ENCODE results near the gene FBXW11. TPM values are rescaled to one million over a fixed set of nuclear protein-coding genes. Genes with fewer than 3 reads are reported as not detected.

The FBXW11 gene
- 75.6 and 77.2 TPM in 2 replicates for total RNA-seq (2021; fragmentation: NEBNext Ultra II Directional; extraction: Animal tissue kit (Norgen Biotek cat#: 25700))
- polyA plus RNA-seq (2011; rRNA removed): 41.1 and 45.0 TPM in 2 replicates
- polyA plus RNA-seq (2011; cell fraction: cytosol; rRNA removed): 53.5 TPM
- 45.3 TPM for polyA plus RNA-seq (2011; cell fraction: nucleus; rRNA removed)
- polyA plus RNA-seq (2012, experiment 1 of 2): 39.7 to 54.0 TPM (median 49.6 TPM) in 4 replicates
- 15.1 TPM for polyA plus RNA-seq (2012, experiment 2 of 2)
- 28.3 TPM for polyA plus RNA-seq (2013, experiment 1 of 2)
- 27.8 TPM for polyA plus RNA-seq (2013, experiment 2 of 2)
- polyA minus RNA-seq (2011; rRNA and poly(A)+ RNA removed): 177 and 211 TPM in 2 replicates
- 70.6 TPM for polyA minus RNA-seq (2011; cell fraction: cytosol; rRNA and poly(A)+ RNA removed)
- 72.6 TPM for polyA minus RNA-seq (2011; cell fraction: nucleus; rRNA and poly(A)+ RNA removed)
- long read RNA-seq, experiment 1, full-length matches to known transcripts: 8 of 72 reads
- long read RNA-seq, experiment 1, partial matches to known transcripts: 20 of 72 reads
- long read RNA-seq, experiment 1, other reads (novel, unspliced or antisense): 44 of 72 reads
- long read RNA-seq, experiment 2, partial matches to known transcripts: 1 of 23 reads
- long read RNA-seq, experiment 2, other reads (novel, unspliced or antisense): 22 of 23 reads

DNA sequence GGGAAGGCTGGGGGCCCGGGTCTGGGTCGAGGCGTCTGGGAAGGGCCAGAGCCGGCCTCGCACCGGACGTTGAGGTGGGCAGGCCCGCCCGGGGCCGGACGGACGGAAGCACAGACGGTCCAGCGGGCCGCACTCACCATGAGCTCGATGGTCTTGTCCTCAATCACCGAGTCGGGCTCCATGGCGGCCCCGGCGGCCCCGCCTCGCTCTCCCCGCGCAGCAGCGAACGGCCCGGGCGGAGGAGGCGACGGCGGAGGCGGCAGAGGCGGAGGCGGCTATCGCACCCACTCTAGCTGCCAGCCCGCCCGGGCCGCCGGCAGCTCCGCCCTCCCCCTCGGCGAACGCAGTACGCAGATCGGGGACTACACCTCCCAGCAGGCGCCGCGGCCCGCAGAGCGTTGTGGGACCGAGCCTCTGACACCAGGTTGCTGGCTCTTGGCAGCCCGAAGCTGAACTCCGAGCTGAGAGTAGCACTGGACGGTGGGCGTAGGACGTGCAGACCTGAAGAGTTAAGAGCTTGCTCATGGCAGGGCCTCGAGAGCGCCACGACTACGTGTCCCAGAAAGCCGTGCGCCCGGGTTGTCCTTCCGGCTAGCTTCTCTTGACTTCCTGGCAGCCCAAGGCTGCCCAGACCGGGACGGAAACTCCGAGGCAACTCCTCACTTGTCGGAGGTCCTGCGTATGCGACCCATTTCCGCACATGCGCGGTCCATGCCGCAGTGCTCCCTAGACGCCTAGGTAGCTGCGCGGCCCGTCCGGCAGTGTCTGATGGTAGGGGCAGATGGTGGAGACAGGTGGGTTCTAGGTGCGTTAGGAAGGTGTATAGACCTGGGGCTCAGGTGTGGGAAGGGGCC lies at the start of gene FBXW11:
TSS of gene FBXW11 (minus strand) at position 318 of the 854 bp plus-strand sequence. CDS start at position 182, 136 bp downstream.
- H4K91ac ChIP-seq (replicated peaks; ENCODE audit: insufficient read length, low read length): peak within 1 kb of the TSS; percentile 100
- peak within 1 kb of the TSS; percentile 82 to 99 (median 96) for H3K4me3 ChIP-seq (ENCODE audit: extremely low read depth in 1 of 4, insufficient read depth in 2 of 4, low read depth in 3 of 4, low read length in 4 of 4)
- peak within 1 kb of the TSS; percentile 32 for H2AK5ac ChIP-seq (ENCODE audit: low read depth, low read length)
- peaks cover 5% of the 10 kb centered on the region; the same call in 1 of the 2 replicates for H3K79me1 ChIP-seq (ENCODE audit: low read depth, low read length)
- ChIA-PET POLR2A (ENCODE audit: partially characterized antibody) (interaction anchor here (0.6 to 6.6 kb wide), 33 partner anchors 10 to 619 kb away, joined by 3 to 66 read pairs (median 4); partner anchors contain the start of genes STK10 and UBTD2), CTCF (ENCODE audit: partially characterized antibody) (interaction anchor here (0.5 to 6.0 kb wide), 19 partner anchors 12 to 766 kb away, joined by 3 to 40 read pairs (median 4); no protein-coding TSS in a partner anchor)
- peak within 1 kb of the TSS; percentile 94 for H4K8ac ChIP-seq (ENCODE audit: extremely low read depth, insufficient read depth, low read length)
- peaks cover 12 to 14% of the 10 kb centered on the region in 2 experiments for H4K20me1 ChIP-seq (replicated peaks in 1 of 2; ENCODE audit: control insufficient read depth in 1 of 2, insufficient read depth in 2 of 2, low read length in 2 of 2)
- H3K23ac ChIP-seq (ENCODE audit: insufficient read length): no peak within 1 kb of the TSS
- H3K56ac ChIP-seq (replicated peaks; ENCODE audit: insufficient read length, low read depth, low read length): peak within 1 kb of the TSS; percentile 97
- WGBS, 2 experiments (ENCODE audit: extremely low coverage in 1 of 2, insufficient coverage in 1 of 2, insufficient read length in 1 of 2, insufficient replicate concordance in 2 of 2, low coverage in 1 of 2, low lambda C conversion rate in 2 of 2, missing lambda C conversion rate in 1 of 2): 2% methylated on average over 62 of the region's 81 CpGs; no CpG with 5 or more reads in 1 of the 2 experiments
- H3K27ac ChIP-seq (ENCODE audit: low read depth, low read length): peak within 1 kb of the TSS; percentile 98
- H3K23me2 ChIP-seq (ENCODE audit: low read depth, low read length): peaks cover 11% of the 10 kb centered on the region
- peak within 1 kb of the TSS; percentile 99; the same call in 1 of the 2 replicates for H2BK12ac ChIP-seq (ENCODE audit: low read depth, low read length)
- H3K18ac ChIP-seq (ENCODE audit: extremely low read depth, low read length): peak within 1 kb of the TSS; percentile 100
- H3K4ac ChIP-seq (replicated peaks; ENCODE audit: insufficient read length, low read depth, low read length): peak within 1 kb of the TSS; percentile 84
- peak within 1 kb of the TSS; percentile 100 for H2BK5ac ChIP-seq (ENCODE audit: low read depth, low read length)
- H3K4me1 ChIP-seq (replicated peaks in 1 of 4; ENCODE audit: control insufficient read depth in 3 of 4, insufficient read depth in 4 of 4, low read length in 3 of 4): peaks cover 13 to 34% (median 19%) of the 10 kb centered on the region in 4 experiments
- peak within 1 kb of the TSS; percentile 98 for H4K5ac ChIP-seq (ENCODE audit: insufficient read length, low read depth, low read length)
- FAIRE-seq: peak; percentile 39
- H3K9ac ChIP-seq (replicated peaks in 1 of 4; ENCODE audit: extremely low read depth in 1 of 4, low read depth in 3 of 4, low read length in 3 of 4): peak within 1 kb of the TSS; percentile 83 to 96 (median 92)
- H2BK120ac ChIP-seq (replicated peaks; ENCODE audit: low read depth, low read length): peak within 1 kb of the TSS; percentile 95
- peaks cover 39 to 60% of the 10 kb centered on the region in 2 experiments for H3K79me2 ChIP-seq (ENCODE audit: control insufficient read depth in 1 of 2, insufficient read depth in 2 of 2, low read length in 2 of 2)
- peak within 1 kb of the TSS; percentile 97 for H2AFZ ChIP-seq (ENCODE audit: low read length)
- peak within 1 kb of the TSS; percentile 89 for H2BK20ac ChIP-seq (ENCODE audit: low read length)
- no peaks in the 10 kb centered on the region for H3K36me3 ChIP-seq (ENCODE audit: control insufficient read depth in 2 of 4, insufficient read depth in 4 of 4, low read length in 3 of 4)
- peak within 1 kb of the TSS; percentile 75 to 97 for H3K4me2 ChIP-seq (ENCODE audit: insufficient read depth in 1 of 2, low read depth in 2 of 2, low read length in 2 of 2)
- peak within 1 kb of the TSS; percentile 73 for H3K14ac ChIP-seq (ENCODE audit: insufficient read length)
- H3K27me3 ChIP-seq (replicated peaks in 1 of 4; ENCODE audit: control insufficient read depth in 3 of 4, extremely low read depth in 1 of 4, insufficient read depth in 3 of 4, low read length in 3 of 4): no peaks in the 10 kb centered on the region
- peak within 1 kb of the TSS; percentile 93; the same call in 1 of the 2 replicates for H2BK15ac ChIP-seq (ENCODE audit: low read length)
- no peaks in the 10 kb centered on the region for H3K9me3 ChIP-seq (ENCODE audit: insufficient read depth in 2 of 2, low read depth in 1 of 2, low read length in 1 of 2)
- peak; percentile 89 to 91 for DNase-seq (ENCODE audit: low read depth in 1 of 2, low spot score in 2 of 2)
- TF ChIP-seq USF2 (IDR thresholded peaks at IDR 0.05; ENCODE audit: low read length): no peak
- peak; percentile 39; the same call in 1 of the 2 replicates for TF ChIP-seq NRF1 (IDR thresholded peaks at IDR 0.05; ENCODE audit: low read depth, low read length)
- peak; percentile 39; the same call in 1 of the 2 replicates for TF ChIP-seq EGR1 (IDR thresholded peaks at IDR 0.05; ENCODE audit: borderline replicate concordance, low read depth, low read length)
- peak; percentile 76 for TF ChIP-seq SIX5 (IDR thresholded peaks at IDR 0.05; ENCODE audit: low read depth, low read length)
- peak; percentile 64 for TF ChIP-seq PHF8 (conservative IDR thresholded peaks at IDR 0.05; ENCODE audit: low read depth, low read length)
- no peak for TF ChIP-seq EP300 (IDR thresholded peaks at IDR 0.05; ENCODE audit: borderline replicate concordance in 1 of 2, low read depth in 2 of 2, low read length in 2 of 2)

Data from H1 (cell line).